Keratinocyte (primary cell): ENCODE data around the gene HP1BP3. TPM values are rescaled to one million over a fixed set of nuclear protein-coding genes. Genes with fewer than 3 reads are reported as not detected.

Experiments used
- DNase-seq: peaks from one replicate; pipeline ENCODE4 v3.0.0-alpha.2; 2011; ENCODE audit warnings: low read depth, missing footprints, low spot score
- FAIRE-seq: peaks from 2 replicates; lab custom pipeline; 2011; peaks lifted over from hg19 to GRCh38; lab: Jason Lieb, UNC
- H2AFZ ChIP-seq: 2 replicates; pipeline ENCODE4 v1.6.0; 2012; ENCODE audit warnings: low read length, control low read depth, inconsistent platforms; ENCODE audit not compliant: control insufficient read depth
- H3K27ac ChIP-seq: 2 replicates; pipeline ENCODE4 v1.5.1; 2011; ENCODE audit warnings: low read length; ENCODE audit not compliant: control insufficient read depth, insufficient read depth
- H3K27me3 ChIP-seq: 3 replicates; pipeline ENCODE4 v1.6.0; 2011; ENCODE audit warnings: low read length; ENCODE audit not compliant: control insufficient read depth, insufficient read depth; ENCODE audit errors: extremely low read depth
- H3K36me3 ChIP-seq, 2 experiments: 2 replicates in 1 of 2; 3 replicates in 1 of 2; pipeline ENCODE4 v1.5.1; 2011; ENCODE audit warnings: low read length in 2 of 2, mild to moderate bottlenecking in 1 of 2; ENCODE audit not compliant: control insufficient read depth in 2 of 2, insufficient read depth in 2 of 2; ENCODE audit errors: extremely low read depth in 1 of 2
- H3K4me1 ChIP-seq: 3 replicates; pipeline ENCODE4 v1.5.1; 2011; ENCODE audit warnings: low read length; ENCODE audit not compliant: control insufficient read depth, insufficient read depth; ENCODE audit errors: extremely low read depth
- H3K4me2 ChIP-seq: 3 replicates; pipeline ENCODE4 v1.6.0; 2011; ENCODE audit warnings: low read depth, low read length; ENCODE audit not compliant: control insufficient read depth, insufficient read depth; ENCODE audit errors: extremely low read depth
- H3K4me3 ChIP-seq, 3 experiments: fragments of 200-600 bp in 1 of 3; sonication (generic) in 1 of 3; 2 replicates in 2 of 3; 3 replicates in 1 of 3; pipeline ENCODE4 v1.5.1; 2011 to 2016; ENCODE audit warnings: low read length in 3 of 3, mild to moderate bottlenecking in 3 of 3, control low read depth in 2 of 3, inconsistent platforms in 1 of 3, low read depth in 1 of 3, mixed read lengths in 1 of 3, mixed run types in 1 of 3, moderate library complexity in 1 of 3; ENCODE audit not compliant: control insufficient read depth in 2 of 3, insufficient read depth in 2 of 3; ENCODE audit errors: extremely low read depth in 1 of 3
- H3K79me2 ChIP-seq: 2 replicates; pipeline ENCODE4 v1.6.0; 2012; ENCODE audit warnings: low read length; ENCODE audit not compliant: control insufficient read depth, insufficient read depth
- H3K9ac ChIP-seq: 3 replicates; pipeline ENCODE4 v1.6.0; 2011; ENCODE audit warnings: low read length; ENCODE audit not compliant: control insufficient read depth, insufficient read depth; ENCODE audit errors: extremely low read depth
- H3K9me1 ChIP-seq: 3 replicates; pipeline ENCODE4 v1.6.0; 2011; ENCODE audit warnings: low read length; ENCODE audit not compliant: control insufficient read depth, insufficient read depth; ENCODE audit errors: extremely low read depth
- H3K9me3 ChIP-seq: 2 replicates; pipeline ENCODE4 v1.5.1; 2012; ENCODE audit warnings: low read depth, low read length; ENCODE audit not compliant: control insufficient read depth
- H4K20me1 ChIP-seq: 3 replicates; pipeline ENCODE4 v1.6.0; 2011; ENCODE audit warnings: low read length; ENCODE audit not compliant: control insufficient read depth, insufficient read depth; ENCODE audit errors: extremely low read depth
- CTCF ChIP-seq, 3 experiments: IDR thresholded peaks in 1 of 3; conservative IDR thresholded peaks in 1 of 3; optimal IDR thresholded peaks in 1 of 3; 2 replicates in 2 of 3; 3 replicates in 1 of 3; pipeline versions ENCODE3 to v1.5.1; 2011; ENCODE audit warnings: low read length in 3 of 3, mild to moderate bottlenecking in 3 of 3, moderate library complexity in 2 of 3, control low read depth in 1 of 3, inconsistent platforms in 1 of 3; ENCODE audit not compliant: insufficient read depth in 2 of 3; ENCODE audit errors: extremely low read depth in 1 of 3
- EZH2 ChIP-seq: IDR thresholded peaks from one replicate; pipeline ENCODE4 v1.6.1; 2012; ENCODE audit warnings: inconsistent platforms, mild to moderate bottlenecking, low read length, moderate library complexity
- dilution Hi-C: fragments of 300-500 bp; cut with MboI; formaldehyde crosslinking; loops from one replicate; pipeline ENCODE4 v1.7.0; 2020; ENCODE audit warnings: low sequenced_read_pairs; ENCODE audit not compliant: extremely low pct_ligation_motif_present
- polyA plus RNA-seq, 5 experiments: library from polyadenylated mRNA; depleted of rRNA in 3 of 5; stranded (reverse) in 3 of 5; stranded (forward) in 1 of 5; unstranded in 1 of 5; fragments of >200 nt; gene quantifications; 1 replicate in 1 of 5; 2 replicates in 3 of 5; 3 replicates in 1 of 5; pipeline versions ENCODE4 v1.2.1 to v1.2.3, GENCODE V29; 2011 to 2012; ENCODE audit warnings: missing spikeins in 2 of 5, low read depth in 1 of 5, low replicate concordance in 1 of 5

HP1BP3 gene
- polyA plus RNA-seq, 1 donor (not counting 4 experiments of a cell fraction or from before 2014, with no cell fraction given) = 148 TPM

GRCh38 chr1:20785907-20786252 is 1.2 kb downstream of the HP1BP3 start:
- Histone ChIP-seq H3K4me1 (peaks cover 13% of the 10 kb centered on the region), H3K9me3 (no peaks in the 10 kb centered on the region), H3K27me3 (no peaks in the 10 kb centered on the region), H3K4me2 (peak overlapping the region; percentile 86), H3K9ac (peak overlapping the region; percentile 97), H3K36me3 (no peaks in the 10 kb centered on the region), H3K27ac (peak overlapping the region; percentile 92), H4K20me1 (peaks cover 12% of the 10 kb centered on the region), H3K9me1 (no peaks in the 10 kb centered on the region), H3K79me2 (peaks cover 54% of the 10 kb centered on the region), H2AFZ (peak overlapping the region; percentile 83), H3K4me3 (peak overlapping the region; percentile 72 to 96 (median 88))
- FAIRE-seq = no peak
- dilution Hi-C loops = no loop called here
- no peak for DNase-seq
- no peak for TF ChIP-seq EZH2
- no peak for TF ChIP-seq CTCF (optimal IDR thresholded peaks at IDR 0.05 in 1 of 3, IDR thresholded peaks at IDR 0.05 in 1 of 3, conservative IDR thresholded peaks at IDR 0.05 in 1 of 3; ENCODE audit: extremely low read depth in 1 of 3, insufficient read depth in 2 of 3, low read length in 3 of 3)

- Histone ChIP-seq H3K27me3 (no peaks in the 10 kb centered on the region), H3K9me1 (no peaks in the 10 kb centered on the region), H2AFZ (no peak overlapping the region), H3K27ac (no peak overlapping the region), H4K20me1 (no peaks in the 10 kb centered on the region), H3K9ac (no peak overlapping the region), H3K4me2 (no peak overlapping the region), H3K4me3 (no peak overlapping the region), H3K36me3 (peaks cover 16 to 34% of the 10 kb centered on the region in 2 experiments), H3K79me2 (peaks cover 47% of the 10 kb centered on the region), H3K4me1 (no peaks in the 10 kb centered on the region), H3K9me3 (no peaks in the 10 kb centered on the region)
- no peak for TF ChIP-seq CTCF (optimal IDR thresholded peaks at IDR 0.05 in 1 of 3, IDR thresholded peaks at IDR 0.05 in 1 of 3, conservative IDR thresholded peaks at IDR 0.05 in 1 of 3; ENCODE audit: extremely low read depth in 1 of 3, insufficient read depth in 2 of 3, low read length in 3 of 3)
- no peak for FAIRE-seq
- DNase-seq = no peak
- dilution Hi-C loops = no loop called here
These were observed 11.4 kb downstream of the HP1BP3 start for GRCh38 chr1:20775700-20776099.
